H1 (cell line): Measurements from ENCODE around the gene RASAL1. TPM values are rescaled to one million over a fixed set of nuclear protein-coding genes. Genes with fewer than 3 reads are reported as not detected.

Experiments
- ASH2L ChIP-seq: fragments of 200-600, 300-600 bp; sonication (generic); IDR thresholded peaks from one replicate; pipeline ENCODE4 v1.7.1; 2017; ENCODE audit warnings: low read length
- CHD7 ChIP-seq: fragments of 300-600 bp; sonication (generic); IDR thresholded peaks from 2 replicates; pipeline ENCODE4 v1.7.1; 2012; ENCODE audit warnings: low read length, moderate library complexity, mild to moderate bottlenecking, inconsistent platforms; ENCODE audit not compliant: insufficient replicate concordance
- CTBP2 ChIP-seq: IDR thresholded peaks from 2 replicates; pipeline ENCODE4 v1.7.0; 2011; ENCODE audit warnings: borderline replicate concordance, mild to moderate bottlenecking, moderate library complexity, mixed read lengths, low read length; ENCODE audit not compliant: insufficient read depth, insufficient read length
- GABPA ChIP-seq: IDR thresholded peaks from 2 replicates; pipeline ENCODE4 v1.6.1; 2011; ENCODE audit warnings: mild to moderate bottlenecking, low read length, moderate library complexity, borderline replicate concordance; ENCODE audit not compliant: insufficient read depth
- MAX ChIP-seq: IDR thresholded peaks from 2 replicates; pipeline ENCODE4 v1.6.1; 2012; ENCODE audit warnings: inconsistent platforms
- RNF2 ChIP-seq: fragments of 200-900, 300-1000 bp; sonication (generic); IDR thresholded peaks from 2 replicates; pipeline ENCODE4 v1.7.1; 2016; ENCODE audit warnings: borderline replicate concordance, low read depth, mild to moderate bottlenecking, antibody characterized with exemption, low read length; ENCODE audit not compliant: poor library complexity, severe bottlenecking; ENCODE audit errors: missing control alignments
- SUZ12 ChIP-seq: fragments of 200-600 bp; sonication (generic); IDR thresholded peaks from 2 replicates; pipeline ENCODE4 v1.6.1; 2012; ENCODE audit warnings: mild to moderate bottlenecking, inconsistent platforms, low read length, moderate library complexity, mixed read lengths
- TAF1 ChIP-seq: IDR thresholded peaks from 2 replicates; pipeline ENCODE4 v1.6.1; 2011; ENCODE audit warnings: mild to moderate bottlenecking, low read depth, low read length
- TAF7 ChIP-seq: optimal IDR thresholded peaks from 2 replicates; pipeline ENCODE3; 2011; ENCODE audit warnings: low read depth, mild to moderate bottlenecking, inconsistent platforms, low read length, moderate library complexity, borderline replicate concordance
- polyA plus RNA-seq, 7 experiments: library from polyadenylated mRNA; depleted of rRNA in 3 of 7; stranded (reverse) in 5 of 7; unstranded in 2 of 7; fragments of >200 nt in 5 of 7; fragments of 200-250 nt in 2 of 7; gene quantifications; 1 replicate in 5 of 7; 2 replicates in 1 of 7; 4 replicates in 1 of 7; pipeline versions ENCODE4 v1.2.1 to v1.2.3, GENCODE V29; 2011 to 2013; ENCODE audit warnings: missing spikeins in 2 of 7, mixed read lengths in 2 of 7
- total RNA-seq: library from RNA; stranded (reverse); fragmentation: NEBNext Ultra II Directional; extraction: Animal tissue kit (Norgen Biotek cat#: 25700); gene quantifications from 2 replicates; pipeline ENCODE4 v1.2.1, GENCODE V29; 2021

RASAL1 gene
- total and polyA plus RNA-seq, 2 of the 8 experiments (the other 6 are each of a cell fraction or from before 2014, with no cell fraction given), result 3.7 to 5.0 TPM

GRCh38 chr12:113154351-113154973, 18.9 kb upstream of the RASAL1 start (continued):
- TF ChIP-seq MAX, result peak; percentile 84
- TF ChIP-seq TAF7, result no peak
- TF ChIP-seq CTBP2, result peak; percentile 63
- TF ChIP-seq RNF2, result no peak
- no peak for TF ChIP-seq CHD7
- peak; percentile 63; the same call in 1 of the 2 replicates for TF ChIP-seq GABPA
- peak; percentile 73 for TF ChIP-seq ASH2L
- peak; percentile 28; the same call in 1 of the 2 replicates for TF ChIP-seq TAF1
- TF ChIP-seq SUZ12, result no peak
